Myocyte (in vitro differentiated cells): ENCODE measurements around the gene MAPK8IP3. TPM values are rescaled to one million over a fixed set of nuclear protein-coding genes. Genes with fewer than 3 reads are reported as not detected.

ENCODE experiments used
- DNase-seq: peaks from one replicate; pipeline ENCODE4 v3.0.0-alpha.2; 2012; ENCODE audit warnings: low read depth
- total RNA-seq: library from RNA; depleted of rRNA; stranded (reverse); fragments of >200 nt; gene quantifications from 2 replicates; pipeline ENCODE4 v1.2.3, GENCODE V29; 2014

The MAPK8IP3 gene
- total RNA-seq, 1 donor from 2014 or later: 108 TPM

DNA sequence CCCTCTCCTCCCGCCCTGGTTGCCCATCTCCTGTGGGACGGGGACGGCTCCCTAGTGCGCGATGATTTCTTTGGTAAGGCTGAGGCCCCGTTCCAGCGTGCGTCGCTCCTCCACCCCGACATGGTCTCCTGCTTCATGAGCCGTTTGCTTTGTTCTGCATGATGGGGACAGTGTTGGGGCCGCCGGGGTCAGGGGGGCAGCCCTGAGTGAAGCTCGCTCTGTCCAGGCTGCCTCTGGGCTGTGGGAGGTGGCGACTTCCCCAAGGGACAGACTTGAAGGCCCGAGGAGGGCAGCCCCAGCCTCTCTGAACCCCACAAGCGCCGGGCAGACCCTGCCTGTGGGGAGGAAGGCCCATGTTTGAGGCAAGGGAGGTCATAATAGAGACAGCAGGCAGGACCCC lies 52.9 kb downstream of the MAPK8IP3 start:
- DNase-seq: no peak

DNA sequence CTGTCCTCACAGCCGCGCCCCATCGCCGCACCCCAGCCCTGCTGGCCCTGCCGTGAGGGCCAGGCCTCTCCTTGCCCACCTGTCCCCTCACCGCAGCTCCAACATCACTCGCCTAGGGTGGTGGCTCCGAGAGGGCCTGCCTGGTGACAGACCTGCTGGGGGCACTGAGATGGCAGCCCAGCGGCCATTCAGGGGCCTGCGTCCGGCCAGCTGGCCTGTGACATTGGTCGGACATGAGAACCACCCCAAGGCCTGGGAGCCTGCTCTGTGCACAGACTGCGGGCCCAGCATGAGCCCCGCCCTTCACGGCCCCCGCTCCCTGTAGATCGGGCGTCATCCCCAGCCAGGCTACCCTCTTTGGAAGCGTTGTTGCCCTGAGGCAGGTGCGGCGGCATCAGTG lies 53.5 kb downstream of the MAPK8IP3 start:
- DNase-seq: no peak

DNA sequence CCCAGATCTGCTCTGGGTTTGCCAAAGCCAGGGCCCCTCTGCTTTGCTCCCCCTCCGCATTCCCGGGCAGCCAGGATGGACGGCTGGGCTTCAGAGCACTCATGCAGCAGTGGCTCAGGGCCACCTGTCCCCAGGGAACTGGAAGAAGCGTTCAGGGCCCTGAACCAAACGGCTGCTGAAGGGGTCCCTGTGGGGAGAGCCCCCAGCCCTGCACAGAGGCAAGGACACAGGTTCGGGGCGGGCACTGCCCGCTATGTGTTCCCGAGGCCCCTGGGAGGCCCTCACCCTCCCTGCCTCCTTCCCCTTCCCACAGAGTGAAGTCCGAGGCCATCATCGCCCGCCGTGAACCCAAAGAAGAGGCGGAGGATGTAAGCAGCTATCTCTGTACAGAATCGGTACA lies 54.9 kb downstream of the MAPK8IP3 start:
- no peak for DNase-seq

DNA sequence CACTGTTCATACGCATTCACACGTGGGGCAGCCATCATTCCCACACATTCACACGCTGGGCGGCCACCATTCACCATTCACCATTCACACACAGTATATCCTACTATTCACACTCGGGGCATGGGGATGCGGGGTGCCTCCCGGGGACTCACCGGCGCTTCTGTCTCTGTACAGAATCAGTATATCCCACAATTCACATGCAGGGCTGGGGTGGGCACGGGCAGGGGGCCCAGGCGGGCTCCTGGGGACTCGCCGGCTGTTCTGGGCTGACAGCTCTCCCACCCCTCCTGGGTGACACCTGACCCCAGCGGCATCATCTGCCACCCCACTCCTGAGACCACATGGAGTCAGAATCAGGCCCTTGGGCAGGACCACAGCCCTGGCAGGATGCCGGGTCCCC lies 55.8 kb downstream of the MAPK8IP3 start:
- DNase-seq: no peak

DNA sequence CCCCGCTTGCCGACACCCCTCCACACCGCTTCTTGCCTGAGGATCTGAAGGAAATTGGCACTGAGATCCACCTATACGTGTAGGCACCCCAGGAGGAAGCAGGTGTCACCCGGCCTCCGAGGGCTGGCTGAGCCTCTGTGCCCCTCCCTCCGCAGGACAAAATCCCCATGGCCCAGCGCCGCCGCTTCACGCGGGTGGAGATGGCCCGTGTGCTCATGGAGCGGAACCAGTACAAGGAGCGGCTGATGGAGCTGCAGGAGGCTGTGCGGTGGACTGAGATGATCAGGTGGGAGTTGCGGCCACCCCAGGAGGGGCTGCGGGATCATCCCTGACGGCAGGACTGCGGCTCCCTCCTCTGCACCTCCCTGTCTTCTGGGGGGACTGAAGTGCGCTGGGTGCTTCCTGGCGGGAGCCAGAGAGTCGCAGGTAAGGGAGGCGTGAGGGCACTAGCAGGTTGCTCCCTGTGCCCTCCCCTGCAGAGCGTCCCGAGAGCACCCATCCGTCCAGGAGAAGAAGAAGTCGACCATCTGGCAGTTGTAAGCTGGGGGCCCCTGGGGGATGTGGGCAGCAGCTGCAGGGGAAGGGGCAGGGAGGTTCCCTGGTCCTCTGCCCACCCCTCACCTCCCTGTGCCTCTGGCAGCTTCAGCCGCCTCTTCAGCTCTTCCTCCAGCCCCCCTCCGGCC lies 56.3 kb downstream of the MAPK8IP3 start:
- DNase-seq: no peak

DNA sequence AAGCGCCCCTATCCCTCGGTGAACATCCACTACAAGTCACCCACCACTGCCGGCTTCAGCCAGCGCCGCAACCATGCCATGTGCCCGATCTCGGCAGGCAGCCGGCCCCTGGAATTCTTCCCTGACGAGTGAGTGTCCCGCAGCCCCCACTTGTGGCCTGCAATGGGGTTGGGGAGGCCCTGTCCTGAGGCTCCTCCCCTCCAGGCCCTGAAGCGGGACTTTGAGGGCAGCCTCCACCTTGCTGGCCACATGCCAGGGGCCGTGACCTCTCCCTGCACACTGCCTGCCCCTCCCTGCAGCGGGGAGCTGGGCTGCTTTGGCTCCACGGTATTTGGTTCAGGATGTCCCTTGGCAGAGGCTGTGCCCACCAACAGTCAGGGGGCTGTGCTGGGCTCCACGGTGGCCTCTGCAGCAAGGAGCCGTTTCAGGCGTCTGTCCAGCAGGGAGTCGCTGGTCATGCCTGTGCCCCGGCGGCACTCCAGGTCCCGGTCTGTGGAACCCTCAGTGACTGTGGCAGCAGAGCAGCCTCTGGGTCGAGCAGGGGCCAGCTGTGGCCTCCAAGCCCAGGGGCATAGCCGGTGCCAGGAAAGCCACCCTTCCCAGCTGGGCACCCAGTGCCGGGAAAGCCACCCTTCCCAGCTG lies 57.0 kb downstream of the MAPK8IP3 start:
- DNase-seq: no peak

- peak; percentile 12 for DNase-seq
Measured at GRCh38 chr16:1763521-1764511, 57.8 kb downstream of the MAPK8IP3 start.

- DNase-seq: no peak
Measured at GRCh38 chr16:1764971-1765370, 59.0 kb downstream of the MAPK8IP3 start.

DNA sequence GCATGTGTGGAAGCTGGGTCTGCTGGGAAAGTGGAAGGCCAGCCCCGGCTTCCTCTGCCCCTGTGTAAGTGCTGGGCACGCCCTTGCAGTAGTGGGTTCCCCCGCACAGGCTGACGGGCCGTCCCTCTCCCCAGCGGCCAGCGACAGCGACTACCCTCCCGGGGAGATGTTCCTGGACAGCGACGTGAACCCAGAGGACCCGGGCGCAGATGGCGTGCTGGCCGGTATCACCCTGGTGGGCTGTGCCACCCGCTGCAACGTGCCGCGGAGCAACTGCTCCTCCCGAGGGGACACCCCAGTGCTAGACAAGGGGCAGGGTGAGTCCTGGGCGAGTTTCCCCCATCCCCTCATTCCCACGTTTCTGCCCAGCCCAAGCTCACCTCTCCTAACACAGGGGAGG lies 59.8 kb downstream of the MAPK8IP3 start:
- no peak for DNase-seq

DNA sequence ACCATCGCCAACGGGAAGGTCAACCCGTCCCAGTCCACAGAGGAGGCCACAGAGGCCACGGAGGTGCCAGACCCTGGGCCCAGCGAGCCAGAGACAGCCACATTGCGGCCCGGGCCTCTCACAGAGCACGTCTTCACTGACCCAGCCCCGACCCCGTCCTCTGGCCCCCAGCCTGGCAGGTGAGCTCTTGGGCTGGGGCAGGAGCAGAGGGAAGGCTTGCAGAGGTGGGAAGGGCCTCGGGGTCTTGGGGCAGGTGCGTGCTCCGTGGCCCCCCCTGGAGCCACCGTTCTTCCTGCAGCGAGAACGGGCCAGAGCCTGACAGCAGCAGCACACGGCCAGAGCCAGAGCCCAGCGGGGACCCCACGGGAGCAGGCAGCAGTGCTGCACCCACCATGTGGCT lies 60.2 kb downstream of the MAPK8IP3 start:
- no peak for DNase-seq

DNA sequence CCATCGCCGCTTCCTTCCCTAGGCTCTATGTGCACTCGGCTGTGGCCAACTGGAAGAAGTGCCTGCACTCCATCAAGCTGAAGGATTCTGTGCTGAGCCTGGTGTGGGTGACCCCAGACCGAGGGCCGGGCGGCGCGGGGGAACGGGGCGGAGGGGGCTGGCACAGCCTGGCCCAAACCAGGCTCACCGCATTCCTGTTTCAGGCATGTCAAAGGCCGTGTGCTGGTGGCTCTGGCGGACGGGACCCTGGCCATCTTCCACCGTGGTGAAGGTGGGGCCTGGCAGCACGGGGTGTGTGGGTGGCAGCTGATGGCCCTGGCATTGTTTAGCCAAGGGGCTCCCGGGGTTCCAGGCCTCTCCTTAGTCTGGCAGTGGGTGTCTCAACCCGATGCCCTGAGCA lies 60.7 kb downstream of the MAPK8IP3 start:
- no peak for DNase-seq

DNA sequence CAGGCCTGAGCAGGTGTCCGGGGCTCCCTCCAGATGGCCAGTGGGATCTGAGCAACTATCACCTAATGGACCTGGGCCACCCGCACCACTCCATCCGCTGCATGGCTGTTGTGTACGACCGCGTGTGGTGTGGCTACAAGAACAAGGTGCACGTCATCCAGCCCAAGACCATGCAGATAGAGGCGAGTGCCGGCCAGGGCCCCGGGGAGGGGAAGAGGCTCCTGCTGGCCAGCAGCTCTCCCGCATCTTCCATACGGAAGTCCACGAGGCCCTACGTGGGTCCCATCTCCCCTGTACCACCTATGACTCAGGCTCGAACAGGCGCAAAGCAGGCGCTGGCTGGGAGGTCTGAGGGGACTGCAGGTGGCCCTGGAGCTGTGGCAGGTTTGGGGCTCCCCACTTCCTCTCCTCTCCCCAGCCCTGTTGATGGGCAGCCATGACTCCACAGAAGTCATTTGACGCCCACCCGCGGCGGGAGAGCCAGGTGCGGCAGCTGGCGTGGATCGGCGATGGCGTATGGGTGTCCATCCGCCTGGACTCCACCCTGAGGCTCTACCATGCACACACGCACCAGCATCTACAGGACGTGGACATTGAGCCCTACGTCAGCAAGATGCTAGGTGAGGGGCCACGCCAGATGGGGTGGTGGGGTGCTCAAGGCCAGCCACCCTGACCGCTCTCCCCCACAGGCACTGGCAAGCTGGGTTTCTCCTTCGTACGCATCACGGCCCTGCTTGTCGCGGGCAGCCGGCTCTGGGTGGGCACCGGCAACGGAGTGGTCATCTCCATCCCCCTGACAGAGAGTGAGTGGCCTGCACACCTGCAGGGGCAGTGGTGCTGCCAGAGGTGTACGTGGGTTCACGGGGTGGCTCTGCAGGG lies 61.4 kb downstream of the MAPK8IP3 start:
- DNase-seq: no peak

DNA sequence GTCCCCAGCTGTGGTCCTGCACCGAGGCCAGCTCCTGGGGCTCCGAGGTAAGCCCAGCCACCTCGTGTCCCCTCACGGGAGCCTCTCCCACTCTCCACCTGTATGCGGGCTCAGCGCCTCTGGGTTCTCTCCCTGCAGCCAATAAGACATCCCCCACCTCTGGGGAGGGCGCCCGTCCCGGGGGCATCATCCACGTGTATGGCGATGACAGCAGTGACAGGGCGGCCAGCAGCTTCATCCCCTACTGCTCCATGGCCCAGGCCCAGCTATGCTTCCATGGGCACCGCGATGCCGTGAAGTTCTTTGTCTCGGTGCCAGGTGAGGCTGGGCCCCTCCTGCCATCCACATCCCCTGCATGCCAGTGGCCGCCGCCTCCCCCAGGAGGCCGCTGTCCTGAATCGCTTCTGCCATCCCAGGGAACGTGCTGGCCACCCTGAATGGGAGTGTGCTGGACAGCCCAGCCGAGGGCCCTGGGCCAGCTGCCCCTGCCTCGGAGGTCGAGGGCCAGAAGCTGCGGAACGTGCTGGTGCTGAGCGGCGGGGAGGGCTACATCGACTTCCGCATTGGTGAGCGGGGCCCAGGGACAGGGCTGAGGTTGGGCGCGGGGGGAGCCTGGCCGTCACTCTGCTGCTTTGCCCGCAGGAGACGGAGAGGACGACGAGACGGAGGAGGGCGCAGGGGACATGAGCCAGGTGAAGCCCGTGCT lies 62.2 kb downstream of the MAPK8IP3 start:
- no peak for DNase-seq

DNA sequence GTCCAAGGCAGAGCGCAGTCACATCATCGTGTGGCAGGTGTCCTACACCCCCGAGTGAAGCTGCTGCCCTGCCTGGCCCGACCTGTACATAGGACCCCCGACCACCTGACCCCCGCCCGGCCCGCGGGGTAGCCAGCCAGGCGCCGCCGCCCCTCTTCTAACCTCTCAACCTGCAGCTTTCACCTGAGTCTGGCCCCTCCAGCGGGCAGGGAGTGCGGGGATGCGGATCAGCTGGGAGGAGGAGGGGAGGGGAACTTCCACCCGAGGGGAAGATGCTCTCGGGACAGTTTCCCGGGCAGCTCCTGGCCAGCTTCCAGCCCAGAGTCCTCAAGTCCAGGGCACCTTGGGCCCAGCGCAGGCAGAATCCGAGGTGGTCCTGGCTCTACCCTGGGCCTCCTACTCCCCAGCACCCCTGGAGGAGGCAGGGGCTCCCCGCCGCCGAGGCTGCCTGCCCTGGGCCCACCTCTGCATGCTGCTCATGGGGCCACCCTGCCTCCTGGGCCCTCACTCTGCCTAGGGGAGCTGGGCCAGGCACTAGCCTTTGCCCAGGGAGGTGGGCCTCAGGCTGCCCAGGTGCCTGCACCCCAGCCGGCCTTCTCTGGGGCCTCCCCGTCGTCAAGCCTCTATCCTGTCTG lies 62.9 kb downstream of the MAPK8IP3 start:
- no peak for DNase-seq

GRCh38 chr16:1769402-1770300 lies 63.7 kb downstream of the MAPK8IP3 start:
- no peak for DNase-seq

- no peak for DNase-seq
Measured at GRCh38 chr16:1770328-1771187, 64.6 kb downstream of the MAPK8IP3 start.

DNA sequence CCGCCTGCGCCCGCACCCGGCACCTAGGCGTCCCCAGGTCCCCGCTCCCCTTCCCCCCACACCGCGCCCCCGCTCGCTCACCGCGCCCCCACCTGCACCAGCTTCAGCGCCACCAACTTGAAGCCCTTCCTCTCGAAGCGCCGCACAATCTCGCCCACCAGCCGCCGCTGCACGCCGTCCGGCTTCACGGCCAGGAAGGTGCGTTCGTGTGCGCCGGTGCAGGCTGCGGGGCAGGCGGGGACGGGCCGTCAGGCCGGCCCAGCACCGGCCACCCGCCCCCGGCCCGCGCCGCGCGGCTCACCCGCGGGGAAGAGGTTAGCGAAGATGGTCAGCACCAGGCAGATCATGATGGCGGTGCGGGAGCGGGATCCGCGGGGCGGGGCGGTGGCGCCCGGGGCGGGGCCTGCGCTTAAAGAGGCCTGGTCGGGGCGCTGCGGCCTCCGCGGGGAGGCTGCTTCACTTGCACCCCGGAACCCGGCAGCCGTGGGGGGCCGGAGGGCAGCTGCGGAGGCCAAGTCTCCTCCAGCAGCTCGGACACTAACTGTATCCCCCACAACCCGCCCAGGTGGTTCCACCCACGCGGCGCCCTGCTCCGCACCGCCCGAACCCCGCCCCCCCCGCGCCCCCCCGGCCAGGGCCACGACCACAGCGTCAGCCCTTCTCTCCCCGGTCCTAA lies 65.3 kb downstream of the MAPK8IP3 start, which contains the start of gene NME3:
Gene NME3 (minus strand): TSS at position 356 of the 676 bp plus-strand sequence. CDS start 9 bp downstream, at position 347.
- DNase-seq: peak; percentile 72
